K562 (cell line): ENCODE data around the gene CCDC87. TPM values are rescaled to one million over a fixed set of nuclear protein-coding genes. Genes with fewer than 3 reads are reported as not detected.

Experiments used
- AFF1 ChIP-seq, 2 experiments: fragments of 450-650 bp; IDR thresholded peaks; 2 replicates each; pipeline ENCODE4 v1.6.1; 2018; ENCODE audit warnings: mild to moderate bottlenecking in 2 of 2, low read depth in 1 of 2; ENCODE audit not compliant: partially characterized antibody in 2 of 2
- CREB5 ChIP-seq: fragments of 250-450 bp; sonication (Bioruptor Pico); IDR thresholded peaks from 2 replicates; pipeline ENCODE4 v1.5.0; 2020; ENCODE audit warnings: mild to moderate bottlenecking
- FOS ChIP-seq: IDR thresholded peaks from 3 replicates; pipeline ENCODE4 v1.6.1; 2011; ENCODE audit not compliant: insufficient read length; ENCODE audit errors: extremely low read depth
- HEY1 ChIP-seq: fragments of 250-450 bp; sonication (Bioruptor Pico); IDR thresholded peaks from 2 replicates; pipeline ENCODE4 v1.5.0; 2020; ENCODE audit warnings: mild to moderate bottlenecking, moderate library complexity, borderline replicate concordance
- HMGXB4 ChIP-seq: sonication (generic); formaldehyde crosslinking; IDR thresholded peaks from 2 replicates; pipeline ENCODE4 v1.8.1; 2023; ENCODE audit warnings: mild to moderate bottlenecking, missing genetic modification reagents
- HNRNPLL ChIP-seq: fragments of 200-400 bp; formaldehyde crosslinking; IDR thresholded peaks from 2 replicates; pipeline ENCODE4 v1.6.1; 2017; ENCODE audit warnings: low read length, low read depth, mild to moderate bottlenecking; ENCODE audit not compliant: poor library complexity, severe bottlenecking
- KLF6 ChIP-seq: fragments of 250-450 bp; sonication (Bioruptor Pico); IDR thresholded peaks from 2 replicates; pipeline ENCODE4 v1.4.0; 2020; ENCODE audit warnings: mild to moderate bottlenecking, moderate library complexity, borderline replicate concordance
- NFYB ChIP-seq: IDR thresholded peaks from 2 replicates; pipeline ENCODE4 v1.6.1; 2011; ENCODE audit warnings: mild to moderate bottlenecking, moderate library complexity; ENCODE audit not compliant: insufficient read length; ENCODE audit errors: extremely low read depth
- PBX2 ChIP-seq, 2 experiments: IDR thresholded peaks in 1 of 2; conservative IDR thresholded peaks in 1 of 2; 2 replicates each; pipeline ENCODE4 v1.6.1; 2016; ENCODE audit warnings: low read depth in 2 of 2, mild to moderate bottlenecking in 1 of 2, missing compliant biosample characterization in 1 of 2, missing genetic modification characterization in 1 of 2, moderate library complexity in 1 of 2
- RHOXF2B ChIP-seq: fragments of 250-450 bp; sonication (Bioruptor Pico); conservative IDR thresholded peaks from 2 replicates; pipeline ENCODE4 v1.5.1; 2021
- TSC22D4 ChIP-seq: fragments of 450-650 bp; IDR thresholded peaks from 2 replicates; pipeline ENCODE4 v1.6.1; 2016; ENCODE audit warnings: missing genetic modification characterization, missing biosample characterization, control low read depth
- ZBTB33 ChIP-seq: sonication (generic); formaldehyde crosslinking; IDR thresholded peaks from 2 replicates; pipeline ENCODE4 v1.8.1; 2023; ENCODE audit warnings: mild to moderate bottlenecking, missing genetic modification reagents
- ZNF583 ChIP-seq: fragments of 250-450 bp; sonication (Bioruptor Pico); IDR thresholded peaks from 2 replicates; pipeline ENCODE4 v1.4.0; 2020
- polyA plus RNA-seq, 8 experiments: library from polyadenylated mRNA; depleted of rRNA in 4 of 8; stranded (reverse) in 5 of 8; unstranded in 3 of 8; fragments of >200 nt; fragmentation: Nextera tagmentation in 2 of 8; fragmentation: Illumina TruSeq in 1 of 8; extraction: Ambion mirVana in 2 of 8; extraction: Trizol in 1 of 8; gene quantifications; 2 replicates each; pipeline versions ENCODE4 v1.2.1 to v1.2.3, GENCODE V29; 2011 to 2014; ENCODE audit warnings: inconsistent platforms in 1 of 8, missing spikeins in 1 of 8
- total RNA-seq, 7 experiments: library from RNA; depleted of rRNA in 6 of 7; stranded (reverse); fragments of >200 nt in 6 of 7; fragmentation: Illumina TruSeq in 2 of 7; extraction: Trizol in 2 of 7; gene quantifications; 2 replicates each; pipeline versions ENCODE4 v1.2.1 to v1.2.3, GENCODE V29; 2011 to 2021; ENCODE audit warnings: low replicate concordance in 1 of 7

The CCDC87 gene
- total and polyA plus RNA-seq, 9 of the 15 experiments (the other 6 are each of a cell fraction or from before 2014, with no cell fraction given), result 0.03 to 0.44 (median 0.15) TPM; not detected in 1

- TF ChIP-seq ZBTB33 (CRISPR knock-in tag) (peak; percentile 80), KLF6 (no peak), CREB5 (CRISPR knock-in tag) (no peak), ZNF583 (no peak), FOS (no peak), TSC22D4 (no peak), RHOXF2B (CRISPR knock-in tag) (no peak), HEY1 (no peak), NFYB (no peak), AFF1 (IDR thresholded peaks at IDR 0.05; ENCODE audit: low read depth in 1 of 2, partially characterized antibody in 2 of 2) (no peak), HMGXB4 (CRISPR knock-in tag) (0 out of 2 replicates have a peak, but pooled peaks have one; percentile 77), HNRNPLL (peak; percentile 73), PBX2 (CRISPR knock-in tag; IDR thresholded peaks at IDR 0.05; ENCODE audit: low read depth) (no peak), PBX2 (tag; conservative IDR thresholded peaks at IDR 0.05; ENCODE audit: low read depth) (no peak)
These were observed at the start of gene CCDC87, which contains the start of gene CCS (continued) for GRCh38 chr11:66592457-66593302.
